ENCODE measurements around the gene TMEM82.

TMEM82 gene

DNA sequence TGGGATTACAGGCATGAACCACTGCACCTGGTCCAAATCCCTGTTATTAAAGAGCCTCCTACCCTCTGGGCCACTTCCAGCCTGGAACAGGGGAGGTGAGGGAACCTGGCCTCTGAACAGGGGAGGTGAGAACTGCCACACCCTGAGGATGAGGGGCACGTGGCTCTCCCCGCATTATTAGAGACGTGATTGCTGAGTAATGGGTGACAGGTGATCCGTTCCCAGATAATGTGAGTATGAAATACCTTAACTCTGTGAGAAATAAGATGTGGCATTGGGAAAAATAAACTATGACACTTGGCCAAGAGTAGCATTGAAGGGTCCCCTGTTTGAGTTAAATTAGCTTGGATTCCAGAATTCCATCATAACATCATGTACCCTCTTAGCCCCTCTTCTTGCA, 19.9 kb upstream of the TMEM82 start:
- DNase-seq: no peak

GRCh38 chr1:15722836-15723532, 19.3 kb upstream of the TMEM82 start:
- no peak for DNase-seq

DNA sequence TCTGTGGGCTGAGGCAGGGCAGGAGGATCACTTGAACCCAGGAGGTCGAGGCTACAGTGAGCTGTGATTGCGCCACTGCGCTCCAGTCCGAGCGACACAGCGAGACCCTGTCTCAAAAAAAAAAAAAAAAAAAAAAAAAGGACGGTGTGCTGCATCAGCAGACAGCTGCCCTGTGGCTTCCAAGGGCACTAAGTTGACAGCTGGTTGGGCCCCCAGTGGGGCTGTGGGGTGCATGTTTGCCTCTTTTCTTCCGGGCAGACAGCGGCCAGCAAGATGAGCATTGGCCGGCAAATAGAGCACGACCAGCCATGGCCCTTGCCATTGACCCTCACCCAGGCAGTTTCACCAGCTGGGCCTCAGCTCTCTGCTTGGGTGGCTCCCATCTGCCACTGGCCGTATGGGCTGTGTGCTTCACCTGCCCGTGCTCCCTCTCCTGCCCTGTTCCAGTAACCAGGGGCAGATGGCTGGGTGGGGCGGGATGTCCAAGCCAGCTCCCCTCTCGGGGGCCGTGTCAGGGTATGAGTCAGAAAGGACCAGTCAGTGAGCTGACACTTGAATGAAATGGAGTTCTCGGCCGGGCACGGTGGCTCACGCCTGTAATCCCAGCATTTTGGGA, 18.6 kb upstream of the TMEM82 start:
- no peak for DNase-seq

GRCh38 chr1:15724949-15725880, 17.1 kb upstream of the TMEM82 start:
- DNase-seq: no peak

- DNase-seq: no peak
Measured at GRCh38 chr1:15726508-15726907, 15.8 kb upstream of the TMEM82 start.

GRCh38 chr1:15727021-15727420, 15.3 kb upstream of the TMEM82 start:
- DNase-seq: no peak

DNA sequence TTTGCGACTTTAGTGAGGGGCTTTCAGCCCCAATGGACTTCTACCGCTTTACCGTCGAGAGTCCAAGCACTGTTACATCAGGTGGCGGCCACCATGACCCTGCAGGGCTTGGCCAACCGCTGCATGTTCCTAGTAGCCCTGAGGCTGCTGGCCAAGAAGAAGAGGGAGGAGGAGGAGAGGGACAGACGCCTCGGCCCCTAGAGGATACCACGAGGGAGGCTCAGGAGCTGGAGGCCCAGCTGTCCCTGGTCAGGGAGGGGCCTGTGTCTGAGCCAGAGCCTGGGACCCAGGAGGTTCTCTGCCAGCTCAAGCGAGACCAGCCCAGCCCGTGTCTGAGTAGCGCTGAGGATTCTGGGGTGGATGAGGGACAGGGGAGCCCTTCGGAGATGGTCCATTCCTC, 14.9 kb upstream of the TMEM82 start:
- no peak for DNase-seq

DNA sequence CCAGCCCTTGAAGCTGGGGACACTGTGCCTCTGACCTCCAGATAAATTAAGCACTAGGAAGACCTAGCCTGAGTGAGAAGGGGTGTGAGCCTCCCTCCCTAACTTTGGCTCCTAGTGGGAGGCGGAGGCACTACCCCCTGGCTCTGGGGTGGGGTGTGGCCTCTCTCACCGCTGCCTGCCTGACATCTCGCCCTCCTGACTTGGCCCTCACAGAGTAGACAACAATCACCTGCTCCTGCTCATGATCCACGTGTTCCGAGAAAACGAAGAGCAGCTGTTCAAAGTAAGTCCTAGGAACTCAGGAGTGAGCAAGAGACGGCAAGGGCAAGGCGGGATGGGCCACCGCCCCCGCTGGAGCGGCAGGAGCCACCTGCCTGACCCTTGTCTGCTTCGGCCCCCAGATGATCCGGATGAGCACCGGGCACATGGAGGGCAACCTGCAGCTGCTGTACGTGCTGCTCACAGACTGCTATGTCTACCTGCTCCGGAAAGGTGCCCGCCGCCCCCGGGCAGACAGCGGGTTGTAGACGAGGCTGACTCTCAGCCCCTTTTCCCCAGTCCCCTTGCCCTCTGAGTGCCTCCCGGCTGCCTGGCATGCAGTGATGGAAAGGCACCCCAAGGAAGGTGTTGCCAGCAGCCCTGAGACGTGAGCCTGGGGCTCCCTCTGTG, 14.3 kb upstream of the TMEM82 start:
- no peak for DNase-seq

DNA sequence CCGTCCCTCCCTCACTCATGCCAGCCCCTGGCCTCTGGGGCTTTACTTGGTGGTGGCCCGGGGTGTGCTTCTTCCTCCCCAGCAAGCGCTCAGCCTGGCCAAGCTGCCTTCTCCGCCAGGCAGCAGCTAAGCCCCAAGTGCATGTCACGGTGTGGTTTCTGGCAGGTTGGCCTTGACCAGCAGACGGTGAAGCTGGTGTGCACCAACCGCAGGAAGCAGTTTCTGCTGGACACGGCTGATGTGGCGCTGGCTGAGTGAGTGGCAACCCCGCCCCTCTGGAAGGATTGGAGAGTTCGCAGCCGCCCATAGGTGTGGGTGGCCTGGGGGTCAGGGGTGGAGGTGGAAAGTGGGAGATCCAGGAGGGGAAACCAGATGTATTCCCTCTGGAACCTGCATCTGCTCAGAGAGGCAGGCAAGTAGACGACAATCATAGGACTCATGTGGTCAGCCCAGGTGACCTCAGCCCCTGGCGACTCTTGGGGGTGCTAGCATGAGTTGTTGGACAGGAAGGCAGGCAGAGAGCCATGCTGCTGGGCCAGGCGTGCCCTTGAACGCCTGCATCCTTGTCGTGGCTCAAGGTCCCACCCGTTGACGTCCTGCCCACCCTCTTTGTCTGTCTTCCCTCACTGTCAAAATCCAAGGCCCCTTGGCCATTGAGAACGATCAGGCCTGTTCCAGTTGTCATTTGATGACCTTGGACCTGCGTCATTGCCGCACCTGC, 13.2 kb upstream of the TMEM82 start:
- DNase-seq: no peak

GRCh38 chr1:15730423-15730822, 11.9 kb upstream of the TMEM82 start:
- no peak for DNase-seq

- no peak for DNase-seq
Measured at GRCh38 chr1:15730936-15731335, 11.4 kb upstream of the TMEM82 start.

GRCh38 chr1:15731735-15732685, 10.3 kb upstream of the TMEM82 start:
- no peak for DNase-seq

GRCh38 chr1:15732686-15733081, 9.6 kb upstream of the TMEM82 start:
- DNase-seq: no peak

DNA sequence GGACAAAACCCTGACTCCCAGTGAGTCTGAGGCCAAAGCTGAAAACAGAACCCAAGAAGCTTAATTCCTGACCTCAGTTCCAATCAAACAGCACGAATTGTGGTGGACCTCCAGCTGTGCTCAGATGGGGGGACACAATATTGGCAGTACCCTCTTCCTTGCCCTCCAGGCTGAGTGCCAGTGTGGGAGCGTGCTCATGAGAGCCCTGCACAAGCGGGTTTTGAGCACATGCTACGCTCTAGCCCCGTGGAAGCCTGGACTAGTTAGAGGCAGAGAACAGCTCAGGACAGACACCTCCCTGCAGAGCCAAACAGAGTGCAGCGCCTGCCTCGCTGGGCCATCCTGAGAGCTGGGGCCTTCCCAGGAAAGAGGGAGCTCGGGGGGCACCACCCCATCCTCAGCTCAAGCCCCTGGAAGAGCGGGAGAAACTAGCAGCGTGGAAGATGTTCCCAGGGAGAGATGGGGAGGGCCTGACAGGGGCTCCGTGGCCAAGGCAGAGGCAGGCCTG, 9.0 kb upstream of the TMEM82 start:
- no peak for DNase-seq

DNA sequence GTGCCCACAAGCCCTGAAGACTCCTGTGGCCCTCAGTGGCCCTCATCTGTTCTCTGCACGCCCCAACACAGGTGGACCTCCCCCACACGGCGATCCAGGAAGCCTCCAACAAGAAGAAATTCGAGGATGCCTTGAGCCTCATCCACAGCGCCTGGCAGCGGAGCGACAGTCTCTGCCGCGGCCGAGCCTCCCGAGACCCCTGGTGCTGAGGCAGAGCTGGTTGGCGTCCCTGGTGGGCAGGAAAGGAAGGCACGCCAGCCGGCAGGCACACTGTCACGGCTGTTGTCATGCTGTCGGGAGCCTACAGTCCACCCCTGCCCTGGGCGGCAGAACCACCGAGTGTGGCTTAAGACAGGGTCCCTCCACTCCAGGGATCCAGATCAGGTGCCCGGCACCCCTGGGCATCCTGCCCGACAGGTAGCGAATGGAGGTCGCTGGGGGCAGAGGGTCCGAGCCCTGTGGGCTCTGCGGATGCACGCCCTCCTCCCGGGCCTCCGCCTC, 8.5 kb upstream of the TMEM82 start:
- no peak for DNase-seq

DNA sequence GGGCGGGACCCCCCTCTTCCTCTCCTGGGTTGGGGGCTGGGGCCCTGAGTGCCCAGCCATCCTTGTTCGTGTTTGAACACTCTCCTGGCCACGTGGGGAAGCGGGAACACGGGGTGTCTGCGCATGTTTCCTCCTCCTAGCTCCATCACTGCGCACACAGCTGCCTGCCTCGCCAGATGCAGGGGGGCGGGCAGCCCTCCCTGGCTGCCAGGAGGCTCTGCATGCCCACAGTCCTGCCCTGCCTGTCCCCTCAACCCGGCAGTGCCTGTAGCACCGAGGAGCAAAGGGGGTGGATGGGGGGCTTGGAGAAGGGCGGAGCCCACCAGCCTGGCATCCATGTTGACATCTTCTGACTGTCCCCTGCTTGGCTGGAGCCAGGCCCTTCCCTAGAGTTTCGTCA, 8.0 kb upstream of the TMEM82 start:
- no peak for DNase-seq

- no peak for DNase-seq
Measured at GRCh38 chr1:15734901-15735300, 7.4 kb upstream of the TMEM82 start.

- DNase-seq: no peak
Measured at GRCh38 chr1:15735304-15736037, 6.8 kb upstream of the TMEM82 start.

DNA sequence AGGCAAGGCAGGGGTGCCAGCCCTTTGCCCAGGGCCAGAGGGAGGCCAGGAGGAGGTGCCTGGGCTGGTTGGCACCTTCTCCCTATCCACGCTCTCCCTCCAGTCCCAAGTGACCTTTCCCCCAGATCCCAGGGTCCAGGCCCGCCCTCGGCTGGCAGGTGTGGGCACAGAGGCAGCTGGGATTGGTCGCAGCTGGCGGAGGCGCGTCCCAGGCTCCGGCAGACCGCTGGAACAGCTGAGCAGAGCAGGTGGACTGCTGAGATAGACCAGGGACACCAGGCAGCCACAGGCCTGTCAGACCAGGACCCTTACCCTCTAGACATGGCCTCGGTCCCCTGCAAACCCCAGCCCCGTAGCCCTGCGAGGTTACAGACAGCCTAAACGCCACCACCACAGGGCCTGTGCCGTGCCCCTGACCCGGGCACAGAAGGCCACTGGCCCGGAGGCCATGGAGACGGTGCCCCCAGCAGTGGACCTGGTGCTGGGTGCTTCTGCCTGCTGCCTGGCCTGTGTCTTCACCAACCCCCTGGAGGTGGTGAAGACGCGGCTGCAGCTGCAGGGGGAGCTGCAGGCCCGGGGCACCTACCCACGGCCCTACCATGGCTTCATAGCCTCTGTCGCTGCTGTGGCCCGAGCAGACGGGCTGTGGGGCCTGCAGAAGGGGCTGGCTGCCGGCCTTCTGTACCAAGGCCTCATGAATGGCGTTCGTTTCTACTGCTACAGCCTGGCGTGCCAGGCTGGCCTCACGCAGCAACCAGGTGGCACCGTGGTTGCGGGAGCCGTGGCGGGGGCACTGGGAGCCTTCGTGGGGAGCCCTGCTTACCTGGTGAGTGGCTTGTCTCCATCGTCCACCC, 6.0 kb upstream of the TMEM82 start, which contains the start of gene SLC25A34:
Gene SLC25A34, plus strand, starts transcription at position 221 of the 854 bp plus-strand sequence. Its CDS starts 228 bp downstream, at position 449.
- no peak for DNase-seq

Measured in stimulated activated CD4-positive, alpha-beta T cell treated with anti-CD3 and anti-CD28 coated beads, Interleukin-15, amount 100 ng/mL, for 24 hours (primary cell).